ENCODE data around the gene CAMK4.
A peak's percentile ranks its signal among the peaks of the same experiment; 100 is the strongest.

The CAMK4 gene

GRCh38 chr5:111223787-111224560 is at the start of gene CAMK4:
CAMK4 (plus strand) TSS chr5:111224384; CDS start chr5:111224484, 100 bp downstream.
- in situ Hi-C loops (cut with MboI; ENCODE audit: low pct_unique_long_range_greater_than_20kb, low sequenced_read_pairs) = no loop called here
- DNase-seq = peak; percentile 65

GRCh38 chr5:111183064-111183463 is 41.1 kb upstream of the CAMK4 start:
- in situ Hi-C loops (cut with MboI; ENCODE audit: low pct_unique_long_range_greater_than_20kb, low sequenced_read_pairs) = no loop called here
- no peak for DNase-seq

GRCh38 chr5:111187079-111187478 is 37.1 kb upstream of the CAMK4 start:
- no peak for DNase-seq
- in situ Hi-C loops (cut with MboI; ENCODE audit: low pct_unique_long_range_greater_than_20kb, low sequenced_read_pairs) = no loop called here

- no peak for DNase-seq
- in situ Hi-C loops (cut with MboI; ENCODE audit: low pct_unique_long_range_greater_than_20kb, low sequenced_read_pairs) = no loop called here
These were observed 30.1 kb upstream of the CAMK4 start for GRCh38 chr5:111194053-111194452.

- DNase-seq = no peak
- in situ Hi-C loops (cut with MboI; ENCODE audit: low pct_unique_long_range_greater_than_20kb, low sequenced_read_pairs) = no loop called here
These were observed 29.3 kb upstream of the CAMK4 start for GRCh38 chr5:111194925-111195324.

- DNase-seq = no peak
- in situ Hi-C loops (cut with MboI; ENCODE audit: low pct_unique_long_range_greater_than_20kb, low sequenced_read_pairs) = no loop called here
These were observed 26.7 kb upstream of the CAMK4 start for GRCh38 chr5:111197523-111197922.

- in situ Hi-C loops (cut with MboI; ENCODE audit: low pct_unique_long_range_greater_than_20kb, low sequenced_read_pairs) = no loop called here
- DNase-seq = no peak
These were observed 25.8 kb upstream of the CAMK4 start for GRCh38 chr5:111198281-111198966.

- DNase-seq = no peak
- in situ Hi-C loops (cut with MboI; ENCODE audit: low pct_unique_long_range_greater_than_20kb, low sequenced_read_pairs) = no loop called here
These were observed 23.4 kb upstream of the CAMK4 start for GRCh38 chr5:111200828-111201227.

GRCh38 chr5:111201705-111202104 is 22.5 kb upstream of the CAMK4 start:
- in situ Hi-C loops (cut with MboI; ENCODE audit: low pct_unique_long_range_greater_than_20kb, low sequenced_read_pairs) = no loop called here
- no peak for DNase-seq

- in situ Hi-C loops (cut with MboI; ENCODE audit: low pct_unique_long_range_greater_than_20kb, low sequenced_read_pairs) = no loop called here
- DNase-seq = no peak
These were observed 12.8 kb upstream of the CAMK4 start for GRCh38 chr5:111211341-111211740.

- no peak for DNase-seq
- in situ Hi-C loops (cut with MboI; ENCODE audit: low pct_unique_long_range_greater_than_20kb, low sequenced_read_pairs) = no loop called here
These were observed 10.0 kb upstream of the CAMK4 start for GRCh38 chr5:111214052-111214742.

GRCh38 chr5:111215971-111216370 is 8.2 kb upstream of the CAMK4 start:
- in situ Hi-C loops (cut with MboI; ENCODE audit: low pct_unique_long_range_greater_than_20kb, low sequenced_read_pairs) = no loop called here
- DNase-seq = no peak

GRCh38 chr5:111221139-111221538 is 3.0 kb upstream of the CAMK4 start:
- DNase-seq = no peak
- in situ Hi-C loops (cut with MboI; ENCODE audit: low pct_unique_long_range_greater_than_20kb, low sequenced_read_pairs) = no loop called here

GRCh38 chr5:111223101-111223786 is 940 bp upstream of the CAMK4 start:
- in situ Hi-C loops (cut with MboI; ENCODE audit: low pct_unique_long_range_greater_than_20kb, low sequenced_read_pairs) = no loop called here
- DNase-seq = no peak

GRCh38 chr5:111224561-111225345 is 569 bp downstream of the CAMK4 start:
- DNase-seq = no peak
- in situ Hi-C loops (cut with MboI; ENCODE audit: low pct_unique_long_range_greater_than_20kb, low sequenced_read_pairs) = no loop called here

GRCh38 chr5:111225926-111226325 is 1.7 kb downstream of the CAMK4 start:
- no peak for DNase-seq
- in situ Hi-C loops (cut with MboI; ENCODE audit: low pct_unique_long_range_greater_than_20kb, low sequenced_read_pairs) = no loop called here

- DNase-seq = no peak
- in situ Hi-C loops (cut with MboI; ENCODE audit: low pct_unique_long_range_greater_than_20kb, low sequenced_read_pairs) = no loop called here
These were observed 2.4 kb downstream of the CAMK4 start for GRCh38 chr5:111226556-111226955.

GRCh38 chr5:111227226-111227782 is 3.1 kb downstream of the CAMK4 start:
- no peak for DNase-seq
- in situ Hi-C loops (cut with MboI; ENCODE audit: low pct_unique_long_range_greater_than_20kb, low sequenced_read_pairs) = no loop called here

GRCh38 chr5:111227801-111228200 is 3.6 kb downstream of the CAMK4 start:
- DNase-seq = no peak
- in situ Hi-C loops (cut with MboI; ENCODE audit: low pct_unique_long_range_greater_than_20kb, low sequenced_read_pairs) = no loop called here
